ENCODE results near the gene HAUS2. TPM values are rescaled to one million over a fixed set of nuclear protein-coding genes. Genes with fewer than 3 reads are reported as not detected.

HAUS2 gene
- total RNA-seq, 2 donors from 2014 or later, result 27.5 to 41.9 TPM

- 70% methylated on average over 2 of the region's 2 CpGs for WGBS
These were observed 25.3 kb upstream of the HAUS2 start for GRCh38 chr15:42523331-42523730.

GRCh38 chr15:42528970-42529369 lies 19.7 kb upstream of the HAUS2 start:
- Histone ChIP-seq H3K27me3 (replicated peaks; ENCODE audit: insufficient read depth) (no peaks in the 10 kb centered on the region), H3K9me3 (no peaks in the 10 kb centered on the region), H3K36me3 (no peaks in the 10 kb centered on the region), H3K4me3 (no peak overlapping the region), H3K4me1 (replicated peaks) (no peaks in the 10 kb centered on the region), H3K27ac (no peak overlapping the region)
- 93% methylated on average over 3 of the region's 3 CpGs for WGBS
- intact Hi-C loops (cut with DNase I), result no loop called here
- TF ChIP-seq POLR2A (IDR thresholded peaks at IDR 0.05) (no peak), POLR2AphosphoS5 (IDR thresholded peaks at IDR 0.05) (no peak), CTCF (IDR thresholded peaks at IDR 0.05) (no peak)
- DNase-seq (ENCODE audit: low spot score), result no peak

More at GRCh38 chr15:42523331-42523730, 25.3 kb upstream of the HAUS2 start:
- Histone ChIP-seq H3K9me3 (no peaks in the 10 kb centered on the region), H3K4me3 (no peak overlapping the region), H3K36me3 (no peaks in the 10 kb centered on the region), H3K4me1 (replicated peaks) (no peaks in the 10 kb centered on the region), H3K27ac (no peak overlapping the region), H3K27me3 (replicated peaks; ENCODE audit: insufficient read depth) (no peaks in the 10 kb centered on the region)
- TF ChIP-seq CTCF (IDR thresholded peaks at IDR 0.05) (no peak), POLR2A (IDR thresholded peaks at IDR 0.05) (no peak), POLR2AphosphoS5 (IDR thresholded peaks at IDR 0.05) (no peak)
- DNase-seq (ENCODE audit: low spot score), result no peak
- intact Hi-C loops (cut with DNase I), result no loop called here

- Histone ChIP-seq H3K4me1 (replicated peaks) (no peaks in the 10 kb centered on the region), H3K27me3 (replicated peaks; ENCODE audit: insufficient read depth) (no peaks in the 10 kb centered on the region), H3K27ac (no peak overlapping the region), H3K36me3 (no peaks in the 10 kb centered on the region), H3K9me3 (no peaks in the 10 kb centered on the region), H3K4me3 (no peak overlapping the region)
- DNase-seq (ENCODE audit: low spot score), result no peak
- 95% methylated on average over 1 of the region's 1 CpG for WGBS
- no peak for TF ChIP-seq POLR2A (IDR thresholded peaks at IDR 0.05)
- no peak for TF ChIP-seq POLR2AphosphoS5 (IDR thresholded peaks at IDR 0.05)
- TF ChIP-seq CTCF (IDR thresholded peaks at IDR 0.05), result no peak
- intact Hi-C loops (cut with DNase I), result no loop called here
These were observed 15.4 kb upstream of the HAUS2 start for GRCh38 chr15:42533246-42533645.

DNA sequence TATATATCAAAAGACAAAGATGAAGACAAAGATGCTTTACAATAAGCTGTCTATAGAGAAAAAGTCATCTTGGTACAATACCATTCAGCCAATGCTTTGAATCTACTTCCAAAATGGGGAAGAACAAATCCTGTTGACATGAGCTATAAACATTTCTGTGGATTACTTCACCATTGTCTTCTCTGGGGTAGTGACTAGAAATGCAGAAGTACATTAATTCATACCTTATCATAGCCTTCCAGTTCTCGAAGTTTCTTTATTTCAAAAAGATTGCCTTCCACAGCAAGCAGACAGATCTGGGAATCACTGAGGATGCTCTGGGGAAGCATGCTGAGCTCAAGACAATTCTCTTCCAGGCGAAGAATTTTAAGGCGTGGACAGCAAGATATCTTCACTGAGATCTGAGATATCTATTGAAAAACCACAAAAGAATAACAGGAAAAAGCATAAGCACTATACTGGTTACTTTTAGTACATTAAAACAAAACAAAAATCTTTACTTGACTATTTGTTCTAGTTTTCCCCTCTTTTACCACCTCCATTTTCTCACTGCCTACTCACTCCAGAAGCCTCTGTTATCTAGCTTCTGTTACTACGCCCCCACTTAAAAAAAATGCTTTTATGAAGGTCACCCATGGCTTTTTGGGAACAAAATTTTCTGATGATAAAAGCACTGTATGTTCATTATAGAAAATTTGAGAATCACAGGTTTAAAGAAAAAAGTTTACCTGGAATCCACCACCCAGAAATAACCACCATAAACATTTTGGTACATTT lies 3.6 kb upstream of the HAUS2 start:
- Histone ChIP-seq H3K4me1 (replicated peaks) (no peaks in the 10 kb centered on the region), H3K4me3 (no peak overlapping the region), H3K36me3 (no peaks in the 10 kb centered on the region), H3K9me3 (no peaks in the 10 kb centered on the region), H3K27me3 (replicated peaks; ENCODE audit: insufficient read depth) (no peaks in the 10 kb centered on the region), H3K27ac (no peak overlapping the region)
- 92% methylated on average over 4 of the region's 4 CpGs for WGBS
- DNase-seq (ENCODE audit: low spot score), result no peak
- TF ChIP-seq POLR2AphosphoS5 (IDR thresholded peaks at IDR 0.05) (no peak), POLR2A (IDR thresholded peaks at IDR 0.05) (no peak), CTCF (IDR thresholded peaks at IDR 0.05) (no peak)
- intact Hi-C loops (cut with DNase I), result loop anchor here (5.0 kb wide), 1 partner anchor 107 kb away; no protein-coding TSS in a partner anchor

GRCh38 chr15:42547918-42548248 lies 755 bp upstream of the HAUS2 start:
- under 1% methylated on average over 9 of the region's 9 CpGs for WGBS
- intact Hi-C loops (cut with DNase I), result loop anchor here (2.0 to 5.0 kb wide), 2 partner anchors 53 to 104 kb away; partner anchors contain the start of gene SNAP23
- H3K27ac ChIP-seq, result peak overlapping the region; percentile 92 to 94

More at GRCh38 chr15:42547918-42548248, 755 bp upstream of the HAUS2 start:
- no peak for DNase-seq (ENCODE audit: low spot score)
- no peak for TF ChIP-seq CTCF (IDR thresholded peaks at IDR 0.05)
- TF ChIP-seq POLR2AphosphoS5 (IDR thresholded peaks at IDR 0.05), result no peak
- no peak for TF ChIP-seq POLR2A (IDR thresholded peaks at IDR 0.05)
- Histone ChIP-seq H3K4me3 (peak overlapping the region; percentile 75 to 77), H3K27me3 (replicated peaks; ENCODE audit: insufficient read depth) (no peaks in the 10 kb centered on the region), H3K9me3 (no peaks in the 10 kb centered on the region), H3K36me3 (no peaks in the 10 kb centered on the region), H3K4me1 (replicated peaks) (no peaks in the 10 kb centered on the region)
